ENCODE data around the gene SHC3.

GRCh38 chr9:89022902-89023301 lies 155.7 kb downstream of the SHC3 start:
- no peak for TF ChIP-seq CTCF (conservative IDR thresholded peaks at IDR 0.05 in 1 of 2, IDR thresholded peaks at IDR 0.05 in 1 of 2; ENCODE audit: low read depth in 1 of 2, low read length in 2 of 2)
- TF ChIP-seq EZH2 (IDR thresholded peaks at IDR 0.05; ENCODE audit: low read length, missing control alignments), result no peak
